ENCODE measurements around the gene VPREB3.
A peak's percentile ranks its signal among the peaks of the same experiment; 100 is the strongest.

Gene VPREB3

DNA sequence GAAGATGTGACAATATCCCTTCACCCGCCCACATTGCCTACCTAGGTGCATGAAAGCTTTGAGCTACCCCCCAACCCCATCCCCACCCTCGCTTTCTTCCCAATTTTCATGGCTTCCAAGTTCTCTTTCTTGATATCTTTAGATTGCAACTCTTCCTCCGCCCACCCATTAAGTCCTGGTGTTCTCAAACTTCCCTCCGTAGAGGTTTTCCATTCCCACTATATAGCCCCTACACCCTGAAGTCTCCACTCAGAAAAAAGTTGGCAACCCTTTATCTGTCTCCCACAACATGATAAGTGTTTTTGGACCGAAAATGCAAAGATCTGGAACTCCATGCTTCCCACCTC, 3.9 kb downstream of the VPREB3 start:
- TF ChIP-seq EZH2 (optimal IDR thresholded peaks at IDR 0.05; ENCODE audit: low read depth, low read length) (no peak), CTCF (IDR thresholded peaks at IDR 0.05; ENCODE audit: low read length) (no peak), EZH2phosphoT487 (IDR thresholded peaks at IDR 0.05; ENCODE audit: low read length) (no peak)
- Histone ChIP-seq H3K9me2 (replicated peaks; ENCODE audit: insufficient read depth, low read length) (no peaks in the 10 kb centered on the region), H3K4me1 (ENCODE audit: low read length) (peaks cover 5% of the 10 kb centered on the region; the same call in 1 of the 2 replicates), H2AFZ (ENCODE audit: low read length) (peak overlapping the region; percentile 93), H3K27me3 (replicated peaks; ENCODE audit: insufficient read depth, low read length) (no peaks in the 10 kb centered on the region), H3F3A (ENCODE audit: insufficient read depth, low read length) (peaks cover 3% of the 10 kb centered on the region; the same call in 1 of the 2 replicates), H3K9me3 (replicated peaks; ENCODE audit: insufficient read depth, low read length) (no peaks in the 10 kb centered on the region), H4K20me1 (ENCODE audit: insufficient read depth, low read length) (no peaks in the 10 kb centered on the region), H3K27ac (ENCODE audit: low read length) (no peak overlapping the region), H3K9ac (ENCODE audit: low read length) (peak overlapping the region; percentile 60; the same call in 1 of the 2 replicates), H3K4me2 (ENCODE audit: low read depth, low read length) (peak overlapping the region; percentile 98), H3K79me2 (ENCODE audit: low read length) (no peaks in the 10 kb centered on the region), H3K4me3 (ENCODE audit: low read length) (peak overlapping the region; percentile 74), H3K36me3 (replicated peaks; ENCODE audit: insufficient read depth, low read length) (no peaks in the 10 kb centered on the region)
- no peak for DNase-seq

- H3K79me2 ChIP-seq (ENCODE audit: low read length), result no peaks in the 10 kb centered on the region
- H4K20me1 ChIP-seq (ENCODE audit: insufficient read depth, low read length), result no peaks in the 10 kb centered on the region
- 0 out of 2 replicates have a peak, but pooled peaks cover 3% of the 10 kb centered on the region for H3F3A ChIP-seq (ENCODE audit: insufficient read depth, low read length)
- TF ChIP-seq EZH2phosphoT487 (IDR thresholded peaks at IDR 0.05; ENCODE audit: low read length) (no peak), EZH2 (optimal IDR thresholded peaks at IDR 0.05; ENCODE audit: low read depth, low read length) (no peak), CTCF (IDR thresholded peaks at IDR 0.05; ENCODE audit: low read length) (no peak)
- H3K4me1 ChIP-seq (ENCODE audit: low read length), result peaks cover 5% of the 10 kb centered on the region; the same call in 1 of the 2 replicates
- no peak overlapping the region for H3K27ac ChIP-seq (ENCODE audit: low read length)
- H3K4me3 ChIP-seq (ENCODE audit: low read length), result no peak overlapping the region
- H3K9ac ChIP-seq (ENCODE audit: low read length), result no peak overlapping the region
- DNase-seq, result no peak
- no peaks in the 10 kb centered on the region for H3K27me3 ChIP-seq (replicated peaks; ENCODE audit: insufficient read depth, low read length)
- no peak overlapping the region for H2AFZ ChIP-seq (ENCODE audit: low read length)
- H3K4me2 ChIP-seq (ENCODE audit: low read depth, low read length), result no peak overlapping the region
- no peaks in the 10 kb centered on the region for H3K9me2 ChIP-seq (replicated peaks; ENCODE audit: insufficient read depth, low read length)
- no peaks in the 10 kb centered on the region for H3K9me3 ChIP-seq (replicated peaks; ENCODE audit: insufficient read depth, low read length)
- H3K36me3 ChIP-seq (replicated peaks; ENCODE audit: insufficient read depth, low read length), result no peaks in the 10 kb centered on the region
Measured at GRCh38 chr22:23749841-23750301, 4.4 kb downstream of the VPREB3 start.

GRCh38 chr22:23745791-23746190, 8.4 kb downstream of the VPREB3 start:
- Histone ChIP-seq H3K36me3 (replicated peaks; ENCODE audit: insufficient read depth, low read length) (no peaks in the 10 kb centered on the region), H3K27ac (ENCODE audit: low read length) (no peak overlapping the region), H3F3A (ENCODE audit: insufficient read depth, low read length) (no peaks in the 10 kb centered on the region), H3K79me2 (ENCODE audit: low read length) (no peaks in the 10 kb centered on the region), H3K27me3 (replicated peaks; ENCODE audit: insufficient read depth, low read length) (no peaks in the 10 kb centered on the region), H4K20me1 (ENCODE audit: insufficient read depth, low read length) (no peaks in the 10 kb centered on the region), H3K4me3 (ENCODE audit: low read length) (no peak overlapping the region), H3K4me2 (ENCODE audit: low read depth, low read length) (no peak overlapping the region), H2AFZ (ENCODE audit: low read length) (no peak overlapping the region), H3K4me1 (ENCODE audit: low read length) (peaks cover 5% of the 10 kb centered on the region; the same call in 1 of the 2 replicates), H3K9ac (ENCODE audit: low read length) (no peak overlapping the region), H3K9me3 (replicated peaks; ENCODE audit: insufficient read depth, low read length) (no peaks in the 10 kb centered on the region), H3K9me2 (replicated peaks; ENCODE audit: insufficient read depth, low read length) (no peaks in the 10 kb centered on the region)
- no peak for TF ChIP-seq EZH2 (optimal IDR thresholded peaks at IDR 0.05; ENCODE audit: low read depth, low read length)
- TF ChIP-seq EZH2phosphoT487 (IDR thresholded peaks at IDR 0.05; ENCODE audit: low read length), result no peak
- DNase-seq, result no peak

GRCh38 chr22:23744485-23744884, 9.7 kb downstream of the VPREB3 start:
- H3K9ac ChIP-seq (ENCODE audit: low read length), result no peak overlapping the region
- H3K79me2 ChIP-seq (ENCODE audit: low read length), result no peaks in the 10 kb centered on the region
- DNase-seq, result no peak
- no peaks in the 10 kb centered on the region for H3F3A ChIP-seq (ENCODE audit: insufficient read depth, low read length)
- no peak overlapping the region for H2AFZ ChIP-seq (ENCODE audit: low read length)
- no peak overlapping the region for H3K27ac ChIP-seq (ENCODE audit: low read length)
- H3K4me2 ChIP-seq (ENCODE audit: low read depth, low read length), result no peak overlapping the region
- no peak overlapping the region for H3K4me3 ChIP-seq (ENCODE audit: low read length)
- no peaks in the 10 kb centered on the region for H3K9me2 ChIP-seq (replicated peaks; ENCODE audit: insufficient read depth, low read length)
- H4K20me1 ChIP-seq (ENCODE audit: insufficient read depth, low read length), result no peaks in the 10 kb centered on the region
- no peaks in the 10 kb centered on the region for H3K4me1 ChIP-seq (ENCODE audit: low read length)
- no peaks in the 10 kb centered on the region for H3K9me3 ChIP-seq (replicated peaks; ENCODE audit: insufficient read depth, low read length)
- TF ChIP-seq EZH2 (optimal IDR thresholded peaks at IDR 0.05; ENCODE audit: low read depth, low read length) (no peak), CTCF (IDR thresholded peaks at IDR 0.05; ENCODE audit: low read length) (no peak), EZH2phosphoT487 (IDR thresholded peaks at IDR 0.05; ENCODE audit: low read length) (no peak)
- H3K36me3 ChIP-seq (replicated peaks; ENCODE audit: insufficient read depth, low read length), result no peaks in the 10 kb centered on the region
- no peaks in the 10 kb centered on the region for H3K27me3 ChIP-seq (replicated peaks; ENCODE audit: insufficient read depth, low read length)
